BJ (cell line): ENCODE measurements around the gene FCRL3. TPM values are rescaled to one million over a fixed set of nuclear protein-coding genes. Genes with fewer than 3 reads are reported as not detected.

Experiments used
- CTCF ChIA-PET: fragments of 350-600 bp; formaldehyde crosslinking; extraction: SDS; loops from one replicate; lab custom pipeline; 2021; ENCODE audit warnings: antibody characterized with exemption, inconsistent platforms; lab: Yijun Ruan, JAX
- POLR2A ChIA-PET: fragments of 300-600 bp; sonication (Branson Sonifier 250); formaldehyde crosslinking; extraction: SDS; loops from one replicate; lab custom pipeline; 2021; ENCODE audit warnings: antibody characterized with exemption; lab: Charles Lee
- DNase-seq: peaks from one replicate; pipeline ENCODE4 v3.0.0-alpha.2; 2011; ENCODE audit warnings: low read depth
- H3K27me3 ChIP-seq: 2 replicates; pipeline ENCODE4 v1.6.0; 2011; ENCODE audit warnings: low read length; ENCODE audit not compliant: control insufficient read depth, insufficient read depth
- H3K36me3 ChIP-seq: 2 replicates; pipeline ENCODE4 v1.5.1; 2011; ENCODE audit warnings: low read length; ENCODE audit not compliant: control insufficient read depth, insufficient read depth
- H3K4me3 ChIP-seq: 2 replicates; pipeline ENCODE4 v1.5.1; 2011; ENCODE audit warnings: low read depth, mild to moderate bottlenecking, control low read depth, low read length
- polyA plus RNA-seq: library from polyadenylated mRNA; depleted of rRNA; stranded (reverse); fragments of >200 nt; gene quantifications from 2 replicates; pipeline ENCODE4 v1.2.3, GENCODE V29; 2011
- TF ChIP-seq, protein P1 (sequence below): IDR thresholded peaks from 2 replicates; pipeline ENCODE4 v1.5.1; 2011; ENCODE audit warnings: low read depth, mild to moderate bottlenecking, control low read depth, inconsistent platforms, low read length, moderate library complexity; ENCODE audit not compliant: insufficient read depth

FCRL3 gene
- polyA plus RNA-seq, 1 experiment: not detected

DNA sequence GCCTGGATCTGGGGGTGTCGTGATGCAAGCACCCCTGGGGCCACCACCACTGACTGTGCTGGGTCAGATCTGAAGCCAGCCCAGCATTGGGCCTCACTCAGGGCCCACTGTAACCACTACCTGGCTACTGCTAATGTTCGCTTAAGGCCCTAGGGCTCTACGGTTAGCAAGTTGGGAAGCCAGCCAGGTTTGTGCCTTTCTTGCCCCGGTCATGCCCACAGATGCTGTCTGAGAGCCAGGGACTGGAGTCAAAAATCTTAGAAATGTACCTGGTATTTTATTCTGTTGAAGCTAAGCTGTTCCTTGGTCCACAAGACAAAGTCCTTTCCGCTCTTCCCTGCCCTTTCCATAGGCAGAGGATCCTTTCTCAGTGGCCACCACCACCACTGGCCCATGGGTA, 15.2 kb upstream of the FCRL3 start:
- Histone ChIP-seq H3K36me3 (no peaks in the 10 kb centered on the region), H3K4me3 (no peak overlapping the region), H3K27me3 (no peaks in the 10 kb centered on the region)
- CTCF ChIA-PET: no interaction called here
- POLR2A ChIA-PET: no interaction called here
- no peak for DNase-seq
- TF ChIP-seq, protein P1, sequence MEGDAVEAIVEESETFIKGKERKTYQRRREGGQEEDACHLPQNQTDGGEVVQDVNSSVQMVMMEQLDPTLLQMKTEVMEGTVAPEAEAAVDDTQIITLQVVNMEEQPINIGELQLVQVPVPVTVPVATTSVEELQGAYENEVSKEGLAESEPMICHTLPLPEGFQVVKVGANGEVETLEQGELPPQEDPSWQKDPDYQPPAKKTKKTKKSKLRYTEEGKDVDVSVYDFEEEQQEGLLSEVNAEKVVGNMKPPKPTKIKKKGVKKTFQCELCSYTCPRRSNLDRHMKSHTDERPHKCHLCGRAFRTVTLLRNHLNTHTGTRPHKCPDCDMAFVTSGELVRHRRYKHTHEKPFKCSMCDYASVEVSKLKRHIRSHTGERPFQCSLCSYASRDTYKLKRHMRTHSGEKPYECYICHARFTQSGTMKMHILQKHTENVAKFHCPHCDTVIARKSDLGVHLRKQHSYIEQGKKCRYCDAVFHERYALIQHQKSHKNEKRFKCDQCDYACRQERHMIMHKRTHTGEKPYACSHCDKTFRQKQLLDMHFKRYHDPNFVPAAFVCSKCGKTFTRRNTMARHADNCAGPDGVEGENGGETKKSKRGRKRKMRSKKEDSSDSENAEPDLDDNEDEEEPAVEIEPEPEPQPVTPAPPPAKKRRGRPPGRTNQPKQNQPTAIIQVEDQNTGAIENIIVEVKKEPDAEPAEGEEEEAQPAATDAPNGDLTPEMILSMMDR: no peak

DNA sequence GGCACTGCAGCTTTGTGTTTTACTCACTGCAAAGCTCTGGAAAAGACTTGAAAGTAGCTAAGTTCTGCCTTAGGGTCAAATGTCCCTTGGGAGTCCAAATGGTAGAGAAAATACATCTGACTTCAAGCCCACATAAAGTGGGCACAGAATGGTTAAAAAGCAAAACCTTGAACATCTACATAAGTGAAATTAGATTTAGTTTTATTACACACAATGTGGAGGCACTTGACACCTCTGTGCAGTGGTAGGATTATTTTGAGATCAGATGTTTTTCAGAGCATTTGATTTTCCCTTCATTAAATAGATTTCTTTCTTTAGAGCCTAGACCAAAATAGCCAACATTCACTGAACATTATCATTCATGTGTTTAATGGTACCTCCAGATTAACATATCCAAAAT, 11.2 kb upstream of the FCRL3 start:
- Histone ChIP-seq H3K27me3 (no peaks in the 10 kb centered on the region), H3K4me3 (no peak overlapping the region), H3K36me3 (no peaks in the 10 kb centered on the region)
- POLR2A ChIA-PET: no interaction called here
- TF ChIP-seq, protein P1: no peak
- CTCF ChIA-PET: no interaction called here
- DNase-seq: no peak

DNA sequence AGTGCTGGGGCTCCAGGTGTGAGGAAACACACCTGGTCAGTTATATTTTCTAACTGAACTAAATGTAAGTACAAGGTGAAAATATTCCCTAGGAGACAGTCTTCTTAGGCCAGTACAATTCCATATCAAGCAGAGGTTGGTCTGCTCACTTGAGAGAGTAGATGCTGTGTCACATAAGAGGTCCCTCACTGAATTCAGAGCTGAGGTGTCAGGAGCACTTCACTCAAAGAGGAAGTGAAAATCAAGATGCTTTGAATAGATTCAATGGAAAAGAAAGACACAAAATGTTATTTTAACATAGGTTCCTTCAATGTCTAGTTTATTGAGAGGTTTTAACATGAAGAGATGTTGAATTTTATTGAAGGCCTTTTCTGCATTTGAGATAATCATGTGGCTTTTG, 4.3 kb upstream of the FCRL3 start:
- no peak overlapping the region for H3K4me3 ChIP-seq
- TF ChIP-seq, protein P1: no peak
- H3K27me3 ChIP-seq: peaks cover 3% of the 10 kb centered on the region; the same call in 1 of the 2 replicates
- POLR2A ChIA-PET: no interaction called here
- CTCF ChIA-PET: no interaction called here
- no peak for DNase-seq
- no peaks in the 10 kb centered on the region for H3K36me3 ChIP-seq

DNA sequence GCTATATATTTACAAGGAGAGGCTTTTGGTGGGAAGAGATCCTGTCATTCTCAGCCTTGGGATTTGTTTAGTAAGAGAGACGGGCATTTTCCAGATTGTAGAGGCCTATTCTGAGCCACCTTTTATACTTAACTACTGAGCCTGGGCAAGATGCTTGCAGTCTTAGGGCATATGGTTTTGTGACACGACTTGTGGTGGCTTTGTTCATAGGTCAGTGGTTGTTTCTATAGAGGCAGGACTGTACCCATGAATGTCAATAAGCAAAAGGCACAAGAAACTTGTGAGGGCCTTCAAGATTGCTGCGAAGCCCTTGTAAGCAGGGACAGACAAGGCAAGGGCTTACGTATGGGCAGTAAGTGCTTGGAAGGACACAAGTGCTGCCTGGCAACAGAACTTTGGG, 3.4 kb upstream of the FCRL3 start:
- POLR2A ChIA-PET: no interaction called here
- Histone ChIP-seq H3K27me3 (peaks cover 3% of the 10 kb centered on the region; the same call in 1 of the 2 replicates), H3K4me3 (no peak overlapping the region), H3K36me3 (no peaks in the 10 kb centered on the region)
- CTCF ChIA-PET: no interaction called here
- no peak for DNase-seq
- TF ChIP-seq, protein P1: no peak

DNA sequence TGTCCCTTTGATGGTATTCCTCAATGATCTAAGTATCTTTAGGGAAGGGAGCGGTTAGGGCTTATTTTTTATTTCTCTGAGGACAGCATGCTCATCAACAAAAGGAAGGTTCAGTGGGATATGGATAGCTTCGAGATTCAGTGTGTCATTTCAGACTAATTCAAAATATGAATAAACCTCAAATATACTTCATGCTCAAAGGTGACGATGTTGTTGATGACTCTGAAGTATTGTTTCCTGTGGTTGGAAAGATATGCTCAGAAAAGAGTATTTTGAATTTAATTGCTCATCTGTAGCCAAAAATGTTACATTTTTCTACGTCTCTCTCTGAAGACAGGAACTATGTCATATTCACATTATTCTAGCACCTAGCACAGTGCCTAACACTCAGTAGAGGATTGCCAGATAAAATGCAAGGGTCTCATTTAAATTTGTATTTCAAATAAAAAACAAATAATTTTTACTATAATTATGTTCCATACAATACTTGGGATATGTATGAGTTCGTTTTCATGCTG, 1.8 kb upstream of the FCRL3 start:
- TF ChIP-seq, protein P1: no peak
- CTCF ChIA-PET: no interaction called here

More for the DNA sequence above, 1.8 kb upstream of the FCRL3 start:
- DNase-seq: no peak
- H3K36me3 ChIP-seq: no peaks in the 10 kb centered on the region
- H3K27me3 ChIP-seq: peaks cover 3% of the 10 kb centered on the region; the same call in 1 of the 2 replicates
- POLR2A ChIA-PET: no interaction called here
- no peak overlapping the region for H3K4me3 ChIP-seq
